DMS 273 (cell line): ENCODE results near the gene GPC6.

Experiments used
- DNase-seq: peaks from one replicate; lab custom pipeline; 2025; ENCODE audit not compliant: unreplicated experiment; lab: John Stamatoyannopoulos, UW

GPC6 gene

GRCh38 chr13:94417294-94417693, 1190.7 kb downstream of the GPC6 start:
- DNase-seq: no peak

- DNase-seq: no peak
These were observed 1192.8 kb downstream of the GPC6 start for GRCh38 chr13:94419304-94419924.

- DNase-seq: no peak
These were observed 1193.3 kb downstream of the GPC6 start for GRCh38 chr13:94419925-94420305.

GRCh38 chr13:94427313-94427953, 1200.8 kb downstream of the GPC6 start:
- no peak for DNase-seq

GRCh38 chr13:94431574-94431973, 1205.0 kb downstream of the GPC6 start:
- DNase-seq: no peak

GRCh38 chr13:94431987-94432386, 1205.4 kb downstream of the GPC6 start:
- no peak for DNase-seq

GRCh38 chr13:94433055-94433961, 1206.7 kb downstream of the GPC6 start:
- DNase-seq: peak; percentile 20

- DNase-seq: peak; percentile 78
These were observed 1209.1 kb downstream of the GPC6 start for GRCh38 chr13:94435604-94436226.

GRCh38 chr13:94444826-94445225, 1218.2 kb downstream of the GPC6 start:
- DNase-seq: no peak

- no peak for DNase-seq
These were observed 1227.7 kb downstream of the GPC6 start for GRCh38 chr13:94454334-94454733.

GRCh38 chr13:94454906-94455305, 1228.3 kb downstream of the GPC6 start:
- DNase-seq: no peak

- DNase-seq: no peak
These were observed 1228.8 kb downstream of the GPC6 start for GRCh38 chr13:94455414-94455813.
